Testis (tissue), 3 donors: ENCODE measurements around the gene RAET1E. TPM values are rescaled to one million over a fixed set of nuclear protein-coding genes. Genes with fewer than 3 reads are reported as not detected.

Experiments used
- DNase-seq: peaks from one replicate; pipeline ENCODE4 v3.0.0-alpha.2; 2019
- H3K27ac ChIP-seq, 2 donors: fragments of 200-600 bp; sonication (generic); one replicate each; pipeline ENCODE4 v1.5.1; 2019
- H3K27me3 ChIP-seq: fragments of 200-600 bp; sonication (generic); one replicate; pipeline ENCODE4 v1.5.1; 2019
- H3K36me3 ChIP-seq: fragments of 200-600 bp; sonication (generic); one replicate; pipeline ENCODE4 v1.5.1; 2017; ENCODE audit warnings: low read depth; ENCODE audit errors: missing control alignments
- H3K4me1 ChIP-seq: fragments of 200-600 bp; sonication (generic); one replicate; pipeline ENCODE4 v1.5.1; 2019
- H3K4me3 ChIP-seq, 2 donors: fragments of 200-600 bp; sonication (generic); one replicate each; pipeline ENCODE4 v1.5.1; 2017 to 2019
- H3K9me3 ChIP-seq: fragments of 200-600 bp; sonication (generic); one replicate; pipeline ENCODE4 v1.5.1; 2017
- POLR2A ChIP-seq: fragments of 450-650 bp; IDR thresholded peaks from one replicate; pipeline ENCODE4 v1.6.1; 2017; ENCODE audit warnings: antibody characterized with exemption, mild to moderate bottlenecking, moderate library complexity
- WGBS, 2 donors: methylation state at CpG; one replicate each; pipeline ENCODE4 v1.1.5; 2018; 5-methylcytosine and 5-hydroxymethylcytosine counted together
- intact Hi-C: fragments of 100-400 bp; cut with DNase I; formaldehyde crosslinking; loops from one replicate; pipeline ENCODE4 v1.15.1; 2023; ENCODE audit warnings: low total_unique reads
- polyA plus RNA-seq: library from polyadenylated mRNA; stranded (reverse); fragments of 350-450 nt; fragmentation: Illumina TruSeq; extraction: RNeasy Lipid Tissue Mini Kit (QIAGEN cat#74804); gene quantifications from one replicate; pipeline ENCODE4 v1.2.3, GENCODE V29; 2014; ENCODE audit warnings: low read depth, low replicate concordance; ENCODE audit not compliant: insufficient read depth
- total RNA-seq, 2 donors: library from RNA; depleted of rRNA; stranded (reverse); fragments of >200 nt; gene quantifications; one replicate each; pipeline ENCODE4 v1.2.3, GENCODE V29; 2016
- TF ChIP-seq, protein P1 (sequence below), 3 experiments: fragments of 450-650 bp in 2 of 3; fragments of 200-600 bp in 1 of 3; sonication (generic) in 1 of 3; IDR thresholded peaks; one replicate each; pipeline ENCODE4 v1.5.1; 2016 to 2019; ENCODE audit warnings: antibody characterized with exemption in 3 of 3, mild to moderate bottlenecking in 2 of 3, moderate library complexity in 1 of 3

The RAET1E gene
- total and polyA plus RNA-seq, 3 donors from 2014 or later: 0.30 to 0.31 (median 0.31) TPM

DNA sequence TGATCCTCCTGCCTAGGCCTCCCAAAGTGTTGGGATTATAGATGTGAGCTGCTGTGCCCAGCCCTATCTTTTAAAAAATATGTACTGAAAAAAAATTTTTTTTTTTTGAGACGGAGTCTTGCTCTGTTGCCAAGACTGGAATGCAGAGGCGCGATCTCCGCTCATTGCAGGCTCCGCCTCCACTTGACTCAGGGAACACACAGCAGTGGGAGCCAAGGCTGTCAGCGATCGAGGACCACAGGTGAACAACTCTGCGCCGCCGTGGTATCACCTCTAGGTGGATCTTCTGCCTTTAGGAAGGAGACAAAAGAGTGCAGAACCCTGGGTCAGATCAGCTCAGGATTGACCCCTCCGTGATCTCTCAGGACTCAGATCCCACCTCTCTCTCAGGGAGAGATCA, 13.7 kb downstream of the RAET1E start:
- Histone ChIP-seq H3K27ac (no peak overlapping the region), H3K4me1 (no peaks in the 10 kb centered on the region), H3K4me3 (no peak overlapping the region), H3K9me3 (no peaks in the 10 kb centered on the region), H3K27me3 (no peaks in the 10 kb centered on the region), H3K36me3 (no peaks in the 10 kb centered on the region)
- TF ChIP-seq POLR2A: no peak
- TF ChIP-seq, protein P1, sequence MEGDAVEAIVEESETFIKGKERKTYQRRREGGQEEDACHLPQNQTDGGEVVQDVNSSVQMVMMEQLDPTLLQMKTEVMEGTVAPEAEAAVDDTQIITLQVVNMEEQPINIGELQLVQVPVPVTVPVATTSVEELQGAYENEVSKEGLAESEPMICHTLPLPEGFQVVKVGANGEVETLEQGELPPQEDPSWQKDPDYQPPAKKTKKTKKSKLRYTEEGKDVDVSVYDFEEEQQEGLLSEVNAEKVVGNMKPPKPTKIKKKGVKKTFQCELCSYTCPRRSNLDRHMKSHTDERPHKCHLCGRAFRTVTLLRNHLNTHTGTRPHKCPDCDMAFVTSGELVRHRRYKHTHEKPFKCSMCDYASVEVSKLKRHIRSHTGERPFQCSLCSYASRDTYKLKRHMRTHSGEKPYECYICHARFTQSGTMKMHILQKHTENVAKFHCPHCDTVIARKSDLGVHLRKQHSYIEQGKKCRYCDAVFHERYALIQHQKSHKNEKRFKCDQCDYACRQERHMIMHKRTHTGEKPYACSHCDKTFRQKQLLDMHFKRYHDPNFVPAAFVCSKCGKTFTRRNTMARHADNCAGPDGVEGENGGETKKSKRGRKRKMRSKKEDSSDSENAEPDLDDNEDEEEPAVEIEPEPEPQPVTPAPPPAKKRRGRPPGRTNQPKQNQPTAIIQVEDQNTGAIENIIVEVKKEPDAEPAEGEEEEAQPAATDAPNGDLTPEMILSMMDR (IDR thresholded peaks at IDR 0.05): no peak
- intact Hi-C loops: no loop called here
- WGBS, 2 donors: 21 to 36% methylated on average over 11 of the region's 11 CpGs
- peak; percentile 61 for DNase-seq

DNA sequence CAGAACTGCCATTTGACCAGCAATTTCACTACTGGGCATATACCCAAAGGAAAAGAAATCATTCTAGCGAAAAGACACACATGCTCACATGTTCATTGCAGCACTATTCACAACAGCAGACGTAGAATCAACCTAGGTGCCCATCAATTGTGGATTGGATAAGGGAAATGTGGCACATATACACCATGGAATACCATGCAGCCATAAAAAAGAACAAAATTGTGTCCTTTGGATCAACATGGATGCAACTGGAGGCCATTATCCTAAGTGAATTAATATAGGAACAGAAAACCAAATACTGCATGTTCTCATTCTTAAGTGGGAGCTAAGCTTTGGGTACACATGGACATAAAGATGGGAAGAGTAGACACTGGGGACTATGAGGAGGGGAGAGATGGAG, 16.1 kb downstream of the RAET1E start:
- Histone ChIP-seq H3K4me3 (no peak overlapping the region), H3K36me3 (no peaks in the 10 kb centered on the region), H3K27me3 (no peaks in the 10 kb centered on the region), H3K9me3 (no peaks in the 10 kb centered on the region), H3K27ac (no peak overlapping the region), H3K4me1 (no peaks in the 10 kb centered on the region)
- no peak for DNase-seq
- TF ChIP-seq POLR2A: no peak
- TF ChIP-seq, protein P1 (IDR thresholded peaks at IDR 0.05): no peak
- intact Hi-C loops: no loop called here
- WGBS, 2 donors: 96 to 98% methylated on average over 2 of the region's 2 CpGs

- TF ChIP-seq, protein P1 (IDR thresholded peaks at IDR 0.05): no peak
- no peak for TF ChIP-seq POLR2A
- 84 to 90% methylated on average over 7 to 10 of the region's 10 CpGs for WGBS, 2 donors
- intact Hi-C loops: no loop called here
- Histone ChIP-seq H3K27me3 (no peaks in the 10 kb centered on the region), H3K27ac (no peak overlapping the region), H3K4me3 (no peak overlapping the region), H3K4me1 (no peaks in the 10 kb centered on the region), H3K36me3 (no peaks in the 10 kb centered on the region), H3K9me3 (no peaks in the 10 kb centered on the region)
- DNase-seq: no peak
Observed at GRCh38 chr6:149881066-149881766, 16.7 kb downstream of the RAET1E start.

- no peak overlapping the region for H3K4me3 ChIP-seq
- intact Hi-C loops: no loop called here
- H3K27ac ChIP-seq: no peak overlapping the region
- H3K9me3 ChIP-seq: no peaks in the 10 kb centered on the region
- no peaks in the 10 kb centered on the region for H3K36me3 ChIP-seq
- H3K27me3 ChIP-seq: no peaks in the 10 kb centered on the region
- 95 to 100% methylated on average over 1 of the region's 1 CpG for WGBS, 2 donors
- TF ChIP-seq, protein P1 (IDR thresholded peaks at IDR 0.05): no peak
- TF ChIP-seq POLR2A: no peak
- no peaks in the 10 kb centered on the region for H3K4me1 ChIP-seq
- no peak for DNase-seq
Observed at GRCh38 chr6:149877659-149878058, 20.3 kb downstream of the RAET1E start.
